ENCODE results near the gene DYNC1I2.
A peak's percentile ranks its signal among the peaks of the same experiment; 100 is the strongest.

DYNC1I2 gene

GRCh38 chr2:171687287-171688128 lies at the start of gene DYNC1I2:
Gene DYNC1I2 (plus strand): TSS chr2:171687469. CDS start chr2:171690156, 2,687 bp downstream.
- H3K4me3 Mint-ChIP-seq = peak within 1 kb of the TSS; percentile 95
- H3K4me1 Mint-ChIP-seq = peaks cover 14% of the 10 kb centered on the region
- H3K36me3 Mint-ChIP-seq = peaks cover 4% of the 10 kb centered on the region
- no peaks in the 10 kb centered on the region for H3K27me3 Mint-ChIP-seq
- H3K9me3 Mint-ChIP-seq = no peaks in the 10 kb centered on the region
- H3K27ac Mint-ChIP-seq = peak within 1 kb of the TSS; percentile 88
- ATAC-seq (ENCODE audit: low read depth) (peak; percentile 86), DNase-seq (ENCODE audit: low spot score in 2 of 2) (peak; percentile 40 to 51)

- H3K9me3 Mint-ChIP-seq = peaks cover 8% of the 10 kb centered on the region
- H3K27me3 Mint-ChIP-seq = peaks cover 8% of the 10 kb centered on the region
- H3K27ac Mint-ChIP-seq = no peak overlapping the region
- DNase-seq (ENCODE audit: low spot score in 2 of 2) (no peak), ATAC-seq (ENCODE audit: low read depth) (no peak)
- no peak overlapping the region for H3K4me3 Mint-ChIP-seq
- peaks cover 9% of the 10 kb centered on the region for H3K36me3 Mint-ChIP-seq
- H3K4me1 Mint-ChIP-seq = peaks cover 10% of the 10 kb centered on the region
Observed at GRCh38 chr2:171651667-171652415, 35.4 kb upstream of the DYNC1I2 start.

- Mint-ChIP-seq H3K4me1 (peaks cover 13% of the 10 kb centered on the region), H3K27me3 (peaks cover 8% of the 10 kb centered on the region), H3K36me3 (peaks cover 9% of the 10 kb centered on the region), H3K9me3 (peaks cover 8% of the 10 kb centered on the region), H3K27ac (no peak overlapping the region), H3K4me3 (no peak overlapping the region)
- ATAC-seq (ENCODE audit: low read depth) (no peak), DNase-seq (ENCODE audit: low spot score in 2 of 2) (no peak)
Observed at GRCh38 chr2:171652416-171652785, 34.9 kb upstream of the DYNC1I2 start.

GRCh38 chr2:171655586-171655985 lies 31.7 kb upstream of the DYNC1I2 start:
- Mint-ChIP-seq H3K9me3 (peaks cover 4% of the 10 kb centered on the region), H3K27ac (peak overlapping the region; percentile 66), H3K4me3 (peak overlapping the region; percentile 5), H3K36me3 (peaks cover 4% of the 10 kb centered on the region), H3K4me1 (peaks cover 13% of the 10 kb centered on the region), H3K27me3 (peaks cover 4% of the 10 kb centered on the region)
- peak; percentile 92 for ATAC-seq (ENCODE audit: low read depth)
- peak in 1 of 2 donors; percentile 8 for DNase-seq (ENCODE audit: low spot score in 2 of 2)

DNA sequence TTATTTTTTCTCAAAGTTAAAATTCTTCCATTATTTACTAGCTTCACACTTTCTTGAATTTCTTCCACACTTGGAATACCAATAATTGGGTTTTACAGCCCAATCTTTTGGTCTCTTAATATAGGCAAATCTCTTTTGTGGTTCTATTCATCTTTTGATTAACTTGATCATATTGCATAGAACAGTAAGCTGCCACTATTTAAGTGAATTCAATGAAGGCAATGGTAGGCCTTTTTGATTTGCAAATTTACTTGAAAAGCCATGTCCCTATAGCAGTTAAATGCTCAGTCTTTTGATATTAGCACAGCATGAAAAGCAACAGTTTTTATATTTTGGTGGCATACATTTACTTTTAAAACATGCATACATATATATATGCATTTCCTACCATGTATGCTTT lies 20.2 kb upstream of the DYNC1I2 start:
- no peak overlapping the region for H3K4me3 Mint-ChIP-seq
- H3K9me3 Mint-ChIP-seq = no peaks in the 10 kb centered on the region
- no peaks in the 10 kb centered on the region for H3K4me1 Mint-ChIP-seq
- H3K27me3 Mint-ChIP-seq = peaks cover 4% of the 10 kb centered on the region
- DNase-seq (ENCODE audit: low spot score in 2 of 2) (no peak), ATAC-seq (ENCODE audit: low read depth) (no peak)
- no peak overlapping the region for H3K27ac Mint-ChIP-seq
- H3K36me3 Mint-ChIP-seq = no peaks in the 10 kb centered on the region

GRCh38 chr2:171668183-171668582 lies 19.1 kb upstream of the DYNC1I2 start:
- Mint-ChIP-seq H3K4me3 (no peak overlapping the region), H3K27me3 (peaks cover 2% of the 10 kb centered on the region), H3K4me1 (no peaks in the 10 kb centered on the region), H3K36me3 (no peaks in the 10 kb centered on the region), H3K9me3 (no peaks in the 10 kb centered on the region), H3K27ac (no peak overlapping the region)
- no peak for ATAC-seq (ENCODE audit: low read depth)
- no peak for DNase-seq (ENCODE audit: low spot score in 2 of 2)

- no peak for ATAC-seq (ENCODE audit: low read depth)
- H3K27ac Mint-ChIP-seq = no peak overlapping the region
Observed at GRCh38 chr2:171669121-171669520, 18.1 kb upstream of the DYNC1I2 start.

GRCh38 chr2:171670655-171671054 lies 16.6 kb upstream of the DYNC1I2 start:
- no peak overlapping the region for H3K27ac Mint-ChIP-seq
- DNase-seq (ENCODE audit: low spot score in 2 of 2) = no peak
- no peaks in the 10 kb centered on the region for H3K9me3 Mint-ChIP-seq

More at GRCh38 chr2:171669121-171669520, 18.1 kb upstream of the DYNC1I2 start:
- H3K27me3 Mint-ChIP-seq = peaks cover 2% of the 10 kb centered on the region
- no peak for DNase-seq (ENCODE audit: low spot score in 2 of 2)
- H3K36me3 Mint-ChIP-seq = no peaks in the 10 kb centered on the region
- no peaks in the 10 kb centered on the region for H3K9me3 Mint-ChIP-seq
- H3K4me3 Mint-ChIP-seq = no peak overlapping the region
- no peaks in the 10 kb centered on the region for H3K4me1 Mint-ChIP-seq

DNA sequence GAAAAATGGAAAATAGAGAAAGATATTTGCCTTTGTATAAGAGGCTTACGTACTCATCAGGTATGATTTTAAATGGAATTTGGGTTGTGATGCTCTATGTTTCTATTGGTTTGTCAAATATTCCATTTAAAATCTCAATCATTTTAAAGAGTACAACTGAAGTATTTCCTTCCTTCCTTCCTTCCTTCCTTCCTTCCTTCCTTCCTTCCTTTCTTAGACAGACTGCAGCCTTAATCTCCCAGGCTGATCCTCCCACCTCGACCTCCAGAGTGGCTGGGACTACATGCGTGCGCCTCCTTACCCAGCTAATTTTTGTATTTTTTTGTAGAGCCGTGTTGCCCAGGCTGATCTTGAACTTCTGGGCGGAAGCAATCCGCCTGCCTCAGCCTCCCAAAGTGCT lies 15.4 kb upstream of the DYNC1I2 start:
- ATAC-seq (ENCODE audit: low read depth) = no peak

More at GRCh38 chr2:171670655-171671054, 16.6 kb upstream of the DYNC1I2 start:
- Mint-ChIP-seq H3K36me3 (no peaks in the 10 kb centered on the region), H3K4me3 (no peak overlapping the region), H3K4me1 (no peaks in the 10 kb centered on the region), H3K27me3 (peaks cover 2% of the 10 kb centered on the region)
- ATAC-seq (ENCODE audit: low read depth) = no peak

DNA sequence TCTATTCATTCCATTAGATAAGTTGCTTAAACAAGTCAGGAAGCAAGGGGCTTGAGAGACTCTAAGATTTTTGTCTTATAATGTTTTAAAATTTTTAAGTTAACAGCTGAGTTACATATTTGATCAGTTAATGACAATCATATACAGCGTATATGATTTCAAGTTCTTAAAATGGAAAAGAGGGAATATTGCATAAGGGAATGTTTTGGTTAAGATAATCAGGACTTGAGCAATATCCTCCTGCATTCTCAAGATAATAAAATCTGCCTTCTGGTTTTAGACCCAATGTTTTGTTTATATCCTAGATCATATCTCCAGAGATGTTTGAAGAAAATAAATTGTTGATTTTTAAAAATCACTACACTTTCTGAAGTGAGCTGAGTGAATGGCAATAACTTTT lies 13.4 kb upstream of the DYNC1I2 start:
- DNase-seq (ENCODE audit: low spot score in 2 of 2) (no peak), ATAC-seq (ENCODE audit: low read depth) (no peak)
- Mint-ChIP-seq H3K4me1 (no peaks in the 10 kb centered on the region), H3K27me3 (peaks cover 7% of the 10 kb centered on the region), H3K27ac (no peak overlapping the region), H3K4me3 (no peak overlapping the region), H3K36me3 (no peaks in the 10 kb centered on the region), H3K9me3 (no peaks in the 10 kb centered on the region)

More for the DNA sequence above, 15.4 kb upstream of the DYNC1I2 start:
- Mint-ChIP-seq H3K4me3 (no peak overlapping the region), H3K27me3 (peaks cover 3% of the 10 kb centered on the region), H3K4me1 (no peaks in the 10 kb centered on the region), H3K9me3 (no peaks in the 10 kb centered on the region), H3K36me3 (no peaks in the 10 kb centered on the region), H3K27ac (no peak overlapping the region)
- DNase-seq (ENCODE audit: low spot score in 2 of 2) = no peak

DNA sequence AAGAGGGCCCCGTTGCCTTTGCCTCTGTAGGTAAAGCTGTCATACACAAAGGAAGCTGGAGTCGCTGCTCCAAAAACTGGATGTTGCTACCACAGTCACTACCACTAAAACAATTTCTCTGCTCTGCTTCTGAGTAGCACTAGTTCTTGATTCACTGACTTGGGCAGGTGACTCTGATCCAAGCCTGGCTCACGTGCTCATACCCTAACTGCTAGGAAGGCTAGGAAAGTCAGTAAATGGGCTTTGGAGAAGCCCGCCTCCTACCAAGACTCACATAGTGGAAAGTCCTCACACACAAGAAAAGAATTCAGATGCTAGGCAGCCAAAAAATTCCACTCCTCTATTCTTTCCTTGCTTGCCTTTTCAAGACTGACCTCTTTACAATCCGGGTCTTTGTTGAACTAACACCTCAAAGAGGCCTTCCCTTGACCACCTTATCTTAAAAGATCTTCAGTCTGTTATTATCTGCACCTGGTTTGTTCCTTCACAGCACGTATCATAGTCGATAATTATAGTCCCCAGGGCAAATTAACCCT lies 11.4 kb upstream of the DYNC1I2 start:
- DNase-seq (ENCODE audit: low spot score in 2 of 2) (no peak), ATAC-seq (ENCODE audit: low read depth) (no peak)
- Mint-ChIP-seq H3K27ac (no peak overlapping the region), H3K27me3 (peaks cover 7% of the 10 kb centered on the region), H3K4me3 (no peak overlapping the region), H3K4me1 (no peaks in the 10 kb centered on the region), H3K9me3 (no peaks in the 10 kb centered on the region), H3K36me3 (no peaks in the 10 kb centered on the region)

DNA sequence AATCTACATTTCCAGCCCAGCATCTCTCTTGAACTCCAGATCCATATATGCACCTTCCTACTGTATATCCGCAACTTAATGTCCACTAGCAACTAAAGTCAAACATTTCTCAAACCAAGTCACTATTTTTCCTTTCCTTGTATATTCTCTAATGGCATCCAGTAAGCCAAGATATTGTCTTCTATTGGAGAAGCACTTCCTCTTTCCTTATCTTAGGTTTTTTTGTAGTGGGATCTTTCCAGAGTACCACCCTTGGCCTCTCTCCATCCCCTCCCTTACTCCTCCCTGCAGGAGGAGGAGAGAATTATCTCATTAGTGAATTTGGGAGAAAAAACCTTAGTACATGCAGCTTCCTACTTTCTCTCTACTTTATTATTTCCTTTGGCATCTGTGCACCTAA lies 8.7 kb upstream of the DYNC1I2 start:
- H3K27ac Mint-ChIP-seq = no peak overlapping the region
- H3K4me3 Mint-ChIP-seq = no peak overlapping the region
- H3K4me1 Mint-ChIP-seq = no peaks in the 10 kb centered on the region
- peaks cover 6% of the 10 kb centered on the region for H3K27me3 Mint-ChIP-seq
- no peaks in the 10 kb centered on the region for H3K9me3 Mint-ChIP-seq
- no peak for DNase-seq (ENCODE audit: low spot score in 2 of 2)
- ATAC-seq (ENCODE audit: low read depth) = no peak
- no peaks in the 10 kb centered on the region for H3K36me3 Mint-ChIP-seq

GRCh38 chr2:171688129-171688465 lies 828 bp downstream of the DYNC1I2 start:
- peaks cover 4% of the 10 kb centered on the region for H3K36me3 Mint-ChIP-seq
- H3K27ac Mint-ChIP-seq = peak overlapping the region; percentile 88
- peak in 1 of 2 donors; percentile 13 for DNase-seq (ENCODE audit: low spot score in 2 of 2)
- H3K4me1 Mint-ChIP-seq = peaks cover 14% of the 10 kb centered on the region
- no peaks in the 10 kb centered on the region for H3K27me3 Mint-ChIP-seq
- H3K4me3 Mint-ChIP-seq = peak overlapping the region; percentile 95
- ATAC-seq (ENCODE audit: low read depth) = peak; percentile 43
- H3K9me3 Mint-ChIP-seq = no peaks in the 10 kb centered on the region

GRCh38 chr2:171692331-171692730 lies 5.1 kb downstream of the DYNC1I2 start:
- Mint-ChIP-seq H3K4me1 (peaks cover 11% of the 10 kb centered on the region), H3K4me3 (no peak overlapping the region), H3K27ac (no peak overlapping the region), H3K9me3 (no peaks in the 10 kb centered on the region), H3K36me3 (peaks cover 10% of the 10 kb centered on the region), H3K27me3 (no peaks in the 10 kb centered on the region)
- DNase-seq (ENCODE audit: low spot score in 2 of 2) (no peak), ATAC-seq (ENCODE audit: low read depth) (no peak)
